K562 (cell line): Measurements from ENCODE around the gene ATF5. TPM values are rescaled to one million over a fixed set of nuclear protein-coding genes. Genes with fewer than 3 reads are reported as not detected.
A peak's percentile ranks its signal among the peaks of the same experiment; 100 is the strongest.

Source experiments
- CEBPG ChIP-seq, 3 experiments: fragments of 200-800 bp in 1 of 3; sonication (Bioruptor generic) in 1 of 3; sonication (generic) in 1 of 3; formaldehyde crosslinking in 1 of 3; IDR thresholded peaks in 2 of 3; conservative IDR thresholded peaks in 1 of 3; 2 replicates each; pipeline versions ENCODE4 v1.6.1 to v1.8.0; 2016 to 2022; ENCODE audit warnings: missing compliant biosample characterization in 2 of 3, missing genetic modification characterization in 2 of 3, mild to moderate bottlenecking in 1 of 3, missing genetic modification reagents in 1 of 3
- ETV1 ChIP-seq: fragments of 450-650 bp; conservative IDR thresholded peaks from 2 replicates; pipeline ENCODE4 v1.6.1; 2016; ENCODE audit warnings: missing genetic modification characterization, control low read depth, low read depth, missing compliant biosample characterization
- FOSL1 ChIP-seq: fragments of 200-800 bp; sonication (Bioruptor generic); conservative IDR thresholded peaks from 2 replicates; pipeline ENCODE4 v1.6.1; 2016; ENCODE audit warnings: missing genetic modification characterization, missing compliant biosample characterization
- HDAC1 ChIP-seq, 2 experiments: fragments of 450-650 bp; IDR thresholded peaks; 2 replicates each; pipeline ENCODE4 v1.6.1; 2016 to 2017; ENCODE audit warnings: inconsistent platforms in 1 of 2, mild to moderate bottlenecking in 1 of 2, moderate library complexity in 1 of 2
- IRF2 ChIP-seq: sonication (generic); formaldehyde crosslinking; IDR thresholded peaks from 2 replicates; pipeline ENCODE4 v1.8.1; 2022; ENCODE audit warnings: mild to moderate bottlenecking, missing genetic modification reagents
- NKRF ChIP-seq: fragments of 450-650 bp; IDR thresholded peaks from 2 replicates; pipeline ENCODE4 v1.6.1; 2016; ENCODE audit warnings: borderline replicate concordance
- SETDB1 ChIP-seq: IDR thresholded peaks from one replicate; pipeline ENCODE4 v1.6.1; 2012; ENCODE audit warnings: low read length, control low read depth, inconsistent platforms
- ZNF407 ChIP-seq: fragments of 450-650 bp; IDR thresholded peaks from 2 replicates; pipeline ENCODE4 v1.6.1; 2016; ENCODE audit warnings: low read depth
- ZNF766 ChIP-seq: fragments of 200-800 bp; sonication (Bioruptor generic); conservative IDR thresholded peaks from 2 replicates; pipeline ENCODE4 v1.6.1; 2016; ENCODE audit warnings: missing genetic modification characterization, missing compliant biosample characterization
- polyA plus RNA-seq, 8 experiments: library from polyadenylated mRNA; depleted of rRNA in 4 of 8; stranded (reverse) in 5 of 8; unstranded in 3 of 8; fragments of >200 nt; fragmentation: Nextera tagmentation in 2 of 8; fragmentation: Illumina TruSeq in 1 of 8; extraction: Ambion mirVana in 2 of 8; extraction: Trizol in 1 of 8; gene quantifications; 2 replicates each; pipeline versions ENCODE4 v1.2.1 to v1.2.3, GENCODE V29; 2011 to 2014; ENCODE audit warnings: inconsistent platforms in 1 of 8, missing spikeins in 1 of 8
- total RNA-seq, 7 experiments: library from RNA; depleted of rRNA in 6 of 7; stranded (reverse); fragments of >200 nt in 6 of 7; fragmentation: Illumina TruSeq in 2 of 7; extraction: Trizol in 2 of 7; gene quantifications; 2 replicates each; pipeline versions ENCODE4 v1.2.1 to v1.2.3, GENCODE V29; 2011 to 2021; ENCODE audit warnings: low replicate concordance in 1 of 7
- TF ChIP-seq, protein P1 (sequence below): fragments of 450-650 bp; IDR thresholded peaks from 2 replicates; pipeline ENCODE4 v1.6.1; 2018; ENCODE audit not compliant: partially characterized antibody
- TF ChIP-seq, protein P2 (sequence below): IDR thresholded peaks from 2 replicates; pipeline ENCODE4 v1.6.1; 2016; ENCODE audit warnings: missing genetic modification characterization, missing compliant biosample characterization

The ATF5 gene
- total and polyA plus RNA-seq, 9 of the 15 experiments (the other 6 are each of a cell fraction or from before 2014, with no cell fraction given): 3.0 to 57.6 (median 11.1) TPM

DNA sequence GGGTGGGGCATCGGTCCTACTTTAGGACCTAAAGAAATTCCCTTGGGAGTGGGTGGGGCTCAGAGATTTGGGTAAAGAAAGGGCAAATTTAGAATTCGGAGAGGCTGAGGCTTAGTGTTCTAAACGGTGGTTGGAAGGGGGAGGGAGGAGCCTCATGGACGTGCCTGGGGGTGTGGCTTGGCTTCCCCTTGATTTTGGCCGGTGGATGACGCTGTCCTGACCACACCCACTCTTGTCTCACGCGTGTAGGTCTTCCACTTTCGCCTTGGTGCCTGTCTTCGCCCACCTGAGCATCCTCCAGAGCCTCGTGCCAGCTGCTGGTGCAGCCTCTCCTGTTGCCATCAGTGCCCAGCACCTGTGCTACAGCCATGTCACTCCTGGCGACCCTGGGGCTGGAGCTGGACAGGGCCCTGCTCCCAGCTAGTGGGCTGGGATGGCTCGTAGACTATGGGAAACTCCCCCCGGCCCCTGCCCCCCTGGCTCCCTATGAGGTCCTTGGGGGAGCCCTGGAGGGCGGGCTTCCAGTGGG, 1.5 kb downstream of the ATF5 start (continued):
- TF ChIP-seq ZNF766 (CRISPR knock-in tag): no peak
- TF ChIP-seq, protein P1, sequence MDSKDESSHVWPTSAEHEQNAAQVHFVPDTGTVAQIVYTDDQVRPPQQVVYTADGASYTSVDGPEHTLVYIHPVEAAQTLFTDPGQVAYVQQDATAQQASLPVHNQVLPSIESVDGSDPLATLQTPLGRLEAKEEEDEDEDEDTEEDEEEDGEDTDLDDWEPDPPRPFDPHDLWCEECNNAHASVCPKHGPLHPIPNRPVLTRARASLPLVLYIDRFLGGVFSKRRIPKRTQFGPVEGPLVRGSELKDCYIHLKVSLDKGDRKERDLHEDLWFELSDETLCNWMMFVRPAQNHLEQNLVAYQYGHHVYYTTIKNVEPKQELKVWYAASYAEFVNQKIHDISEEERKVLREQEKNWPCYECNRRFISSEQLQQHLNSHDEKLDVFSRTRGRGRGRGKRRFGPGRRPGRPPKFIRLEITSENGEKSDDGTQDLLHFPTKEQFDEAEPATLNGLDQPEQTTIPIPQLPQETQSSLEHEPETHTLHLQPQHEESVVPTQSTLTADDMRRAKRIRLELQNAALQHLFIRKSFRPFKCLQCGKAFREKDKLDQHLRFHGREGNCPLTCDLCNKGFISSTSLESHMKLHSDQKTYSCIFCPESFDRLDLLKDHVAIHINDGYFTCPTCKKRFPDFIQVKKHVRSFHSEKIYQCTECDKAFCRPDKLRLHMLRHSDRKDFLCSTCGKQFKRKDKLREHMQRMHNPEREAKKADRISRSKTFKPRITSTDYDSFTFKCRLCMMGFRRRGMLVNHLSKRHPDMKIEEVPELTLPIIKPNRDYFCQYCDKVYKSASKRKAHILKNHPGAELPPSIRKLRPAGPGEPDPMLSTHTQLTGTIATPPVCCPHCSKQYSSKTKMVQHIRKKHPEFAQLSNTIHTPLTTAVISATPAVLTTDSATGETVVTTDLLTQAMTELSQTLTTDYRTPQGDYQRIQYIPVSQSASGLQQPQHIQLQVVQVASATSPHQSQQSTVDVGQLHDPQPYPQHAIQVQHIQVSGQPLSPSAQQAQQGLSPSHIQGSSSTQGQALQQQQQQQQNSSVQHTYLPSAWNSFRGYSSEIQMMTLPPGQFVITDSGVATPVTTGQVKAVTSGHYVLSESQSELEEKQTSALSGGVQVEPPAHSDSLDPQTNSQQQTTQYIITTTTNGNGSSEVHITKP: peak; percentile 26
- no peak for TF ChIP-seq IRF2 (CRISPR knock-in tag)
- TF ChIP-seq ETV1 (tag): no peak
- TF ChIP-seq, protein P2, sequence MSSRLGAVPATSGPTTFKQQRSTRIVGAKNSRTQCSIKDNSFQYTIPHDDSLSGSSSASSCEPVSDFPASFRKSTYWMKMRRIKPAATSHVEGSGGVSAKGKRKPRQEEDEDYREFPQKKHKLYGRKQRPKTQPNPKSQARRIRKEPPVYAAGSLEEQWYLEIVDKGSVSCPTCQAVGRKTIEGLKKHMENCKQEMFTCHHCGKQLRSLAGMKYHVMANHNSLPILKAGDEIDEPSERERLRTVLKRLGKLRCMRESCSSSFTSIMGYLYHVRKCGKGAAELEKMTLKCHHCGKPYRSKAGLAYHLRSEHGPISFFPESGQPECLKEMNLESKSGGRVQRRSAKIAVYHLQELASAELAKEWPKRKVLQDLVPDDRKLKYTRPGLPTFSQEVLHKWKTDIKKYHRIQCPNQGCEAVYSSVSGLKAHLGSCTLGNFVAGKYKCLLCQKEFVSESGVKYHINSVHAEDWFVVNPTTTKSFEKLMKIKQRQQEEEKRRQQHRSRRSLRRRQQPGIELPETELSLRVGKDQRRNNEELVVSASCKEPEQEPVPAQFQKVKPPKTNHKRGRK (tag): no peak
- no peak for TF ChIP-seq FOSL1 (tag)
- 0 out of 2 replicates have a peak, but pooled peaks have one; percentile 51 for TF ChIP-seq NKRF
- 0 out of 2 replicates have a peak, but pooled peaks have one; percentile 2 for TF ChIP-seq CEBPG (CRISPR knock-in tag; IDR thresholded peaks at IDR 0.05)
- no peak for TF ChIP-seq CEBPG (tag; conservative IDR thresholded peaks at IDR 0.05 in 1 of 2, IDR thresholded peaks at IDR 0.05 in 1 of 2)
- peak in 1 of 2 experiments; percentile 26; a peak in 1 of 4 replicates for TF ChIP-seq HDAC1 (IDR thresholded peaks at IDR 0.05)
- no peak for TF ChIP-seq ZNF407
- TF ChIP-seq SETDB1: no peak
